ENCODE data around the gene PIP5K1C. TPM values are rescaled to one million over a fixed set of nuclear protein-coding genes. Genes with fewer than 3 reads are reported as not detected.

The PIP5K1C gene
- total RNA-seq, 1 experiment from 2014 or later: 35.5 TPM

- no TSS peak for BruUV-seq (replicated peaks)
- TF ChIP-seq CTCF (conservative IDR thresholded peaks at IDR 0.05; ENCODE audit: low read depth, low read length) (peak; percentile 52), EZH2 (IDR thresholded peaks at IDR 0.05; ENCODE audit: borderline replicate concordance, low read depth, low read length, poor library complexity, severe bottlenecking) (no peak)
- ChIA-PET CTCF (no interaction called here), POLR2A (ENCODE audit: low non-redundant PET) (no interaction called here)
- no peak overlapping the region for H3K4me3 ChIP-seq (ENCODE audit: low read depth, low read length, poor library complexity, severe bottlenecking)
- DNase-seq (ENCODE audit: low spot score): no peak
- peaks cover 11% of the 10 kb centered on the region for H3K4me1 ChIP-seq (ENCODE audit: insufficient read depth, low read length, poor library complexity, severe bottlenecking)
- H3K9me3 ChIP-seq (ENCODE audit: low read depth, low read length, poor library complexity, severe bottlenecking): no peaks in the 10 kb centered on the region
- no peaks in the 10 kb centered on the region for H3K27me3 ChIP-seq (replicated peaks; ENCODE audit: insufficient read depth, low read depth, low read length, poor library complexity)
- intact Hi-C loops (cut with micrococcal nuclease; ENCODE audit: unreplicated experiment): loop anchor here (10.0 kb wide), 1 partner anchor 161 kb away; no protein-coding TSS in a partner anchor
- no peak overlapping the region for H3K27ac ChIP-seq (ENCODE audit: low read depth, low read length, poor library complexity, severe bottlenecking)
- peaks cover 5% of the 10 kb centered on the region for H3K36me3 ChIP-seq (ENCODE audit: insufficient read depth, low read length, poor library complexity, severe bottlenecking)
Measured at GRCh38 chr19:3653865-3654513, 46.3 kb downstream of the PIP5K1C start.

- POLR2A ChIA-PET (ENCODE audit: low non-redundant PET): no interaction called here
Measured at GRCh38 chr19:3653081-3653795, 47.0 kb downstream of the PIP5K1C start.

GRCh38 chr19:3652422-3652821 lies 47.8 kb downstream of the PIP5K1C start:
- DNase-seq (ENCODE audit: low spot score): no peak
- Histone ChIP-seq H3K27ac (ENCODE audit: low read depth, low read length, poor library complexity, severe bottlenecking) (no peak overlapping the region), H3K4me3 (ENCODE audit: low read depth, low read length, poor library complexity, severe bottlenecking) (no peak overlapping the region), H3K36me3 (ENCODE audit: insufficient read depth, low read length, poor library complexity, severe bottlenecking) (peaks cover 5% of the 10 kb centered on the region), H3K9me3 (ENCODE audit: low read depth, low read length, poor library complexity, severe bottlenecking) (no peaks in the 10 kb centered on the region), H3K27me3 (replicated peaks; ENCODE audit: insufficient read depth, low read depth, low read length, poor library complexity) (no peaks in the 10 kb centered on the region), H3K4me1 (ENCODE audit: insufficient read depth, low read length, poor library complexity, severe bottlenecking) (peaks cover 11% of the 10 kb centered on the region)
- BruUV-seq (replicated peaks): no TSS peak
- TF ChIP-seq EZH2 (IDR thresholded peaks at IDR 0.05; ENCODE audit: borderline replicate concordance, low read depth, low read length, poor library complexity, severe bottlenecking) (no peak), CTCF (conservative IDR thresholded peaks at IDR 0.05; ENCODE audit: low read depth, low read length) (no peak)
- ChIA-PET POLR2A (ENCODE audit: low non-redundant PET) (no interaction called here), CTCF (no interaction called here)
- intact Hi-C loops (cut with micrococcal nuclease; ENCODE audit: unreplicated experiment): loop anchor here (10.0 kb wide), 1 partner anchor 162 kb away; no protein-coding TSS in a partner anchor

More at GRCh38 chr19:3653081-3653795, 47.0 kb downstream of the PIP5K1C start:
- peaks cover 5% of the 10 kb centered on the region for H3K36me3 ChIP-seq (ENCODE audit: insufficient read depth, low read length, poor library complexity, severe bottlenecking)
- H3K4me3 ChIP-seq (ENCODE audit: low read depth, low read length, poor library complexity, severe bottlenecking): no peak overlapping the region
- intact Hi-C loops (cut with micrococcal nuclease; ENCODE audit: unreplicated experiment): loop anchor here (10.0 kb wide), 1 partner anchor 162 kb away; no protein-coding TSS in a partner anchor
- no peak overlapping the region for H3K27ac ChIP-seq (ENCODE audit: low read depth, low read length, poor library complexity, severe bottlenecking)
- DNase-seq (ENCODE audit: low spot score): no peak
- H3K27me3 ChIP-seq (replicated peaks; ENCODE audit: insufficient read depth, low read depth, low read length, poor library complexity): no peaks in the 10 kb centered on the region
- H3K4me1 ChIP-seq (ENCODE audit: insufficient read depth, low read length, poor library complexity, severe bottlenecking): peaks cover 11% of the 10 kb centered on the region
- no peak for TF ChIP-seq EZH2 (IDR thresholded peaks at IDR 0.05; ENCODE audit: borderline replicate concordance, low read depth, low read length, poor library complexity, severe bottlenecking)
- no peak for TF ChIP-seq CTCF (conservative IDR thresholded peaks at IDR 0.05; ENCODE audit: low read depth, low read length)
- BruUV-seq (replicated peaks): no TSS peak
- CTCF ChIA-PET: no interaction called here
- H3K9me3 ChIP-seq (ENCODE audit: low read depth, low read length, poor library complexity, severe bottlenecking): no peaks in the 10 kb centered on the region
